H1 (cell line): ENCODE data around the gene DAPK1. TPM values are rescaled to one million over a fixed set of nuclear protein-coding genes. Genes with fewer than 3 reads are reported as not detected.

Experiments
- ATF2 ChIP-seq: IDR thresholded peaks from 2 replicates; pipeline ENCODE4 v1.6.1; 2012; ENCODE audit warnings: low read length, inconsistent platforms
- CHD7 ChIP-seq: fragments of 300-600 bp; sonication (generic); IDR thresholded peaks from 2 replicates; pipeline ENCODE4 v1.7.1; 2012; ENCODE audit warnings: low read length, moderate library complexity, mild to moderate bottlenecking, inconsistent platforms; ENCODE audit not compliant: insufficient replicate concordance
- E2F6 ChIP-seq: IDR thresholded peaks from 2 replicates; pipeline ENCODE4 v1.6.1; 2012; ENCODE audit warnings: inconsistent platforms
- HDAC2 ChIP-seq, 2 experiments: fragments of 300-600 bp in 1 of 2; sonication (generic) in 1 of 2; IDR thresholded peaks; 2 replicates each; pipeline ENCODE4 v1.6.1; 2011 to 2012; ENCODE audit warnings: low read depth in 2 of 2, low read length in 2 of 2, mild to moderate bottlenecking in 2 of 2, moderate library complexity in 2 of 2, borderline replicate concordance in 1 of 2, inconsistent platforms in 1 of 2
- JUND ChIP-seq: IDR thresholded peaks from 2 replicates; pipeline ENCODE4 v1.6.1; 2011; ENCODE audit warnings: mild to moderate bottlenecking, improper control_type of control experiment, low read length
- SUZ12 ChIP-seq: fragments of 200-600 bp; sonication (generic); IDR thresholded peaks from 2 replicates; pipeline ENCODE4 v1.6.1; 2012; ENCODE audit warnings: mild to moderate bottlenecking, inconsistent platforms, low read length, moderate library complexity, mixed read lengths
- TAF1 ChIP-seq: IDR thresholded peaks from 2 replicates; pipeline ENCODE4 v1.6.1; 2011; ENCODE audit warnings: mild to moderate bottlenecking, low read depth, low read length
- USF2 ChIP-seq: IDR thresholded peaks from 2 replicates; pipeline ENCODE4 v1.6.1; 2011; ENCODE audit warnings: low read length, improper control_type of control experiment
- polyA plus RNA-seq, 7 experiments: library from polyadenylated mRNA; depleted of rRNA in 3 of 7; stranded (reverse) in 5 of 7; unstranded in 2 of 7; fragments of >200 nt in 5 of 7; fragments of 200-250 nt in 2 of 7; gene quantifications; 1 replicate in 5 of 7; 2 replicates in 1 of 7; 4 replicates in 1 of 7; pipeline versions ENCODE4 v1.2.1 to v1.2.3, GENCODE V29; 2011 to 2013; ENCODE audit warnings: missing spikeins in 2 of 7, mixed read lengths in 2 of 7
- total RNA-seq: library from RNA; stranded (reverse); fragmentation: NEBNext Ultra II Directional; extraction: Animal tissue kit (Norgen Biotek cat#: 25700); gene quantifications from 2 replicates; pipeline ENCODE4 v1.2.1, GENCODE V29; 2021

The DAPK1 gene
- total and polyA plus RNA-seq, 2 of the 8 experiments (the other 6 are each of a cell fraction or from before 2014, with no cell fraction given): 62.4 to 131 TPM

GRCh38 chr9:87665505-87665904 is 167.8 kb downstream of the DAPK1 start (continued):
- TF ChIP-seq CHD7 (no peak), TAF1 (no peak), SUZ12 (no peak), HDAC2 (IDR thresholded peaks at IDR 0.05; ENCODE audit: borderline replicate concordance in 1 of 2, low read depth in 2 of 2, low read length in 2 of 2) (no peak), JUND (no peak), ATF2 (no peak), USF2 (no peak), E2F6 (no peak)
